ENCODE results near the gene CRTAP.

Gene CRTAP

GRCh38 chr3:33170531-33170930, 56.7 kb downstream of the CRTAP start:
- H3K27me3 ChIP-seq (replicated peaks; ENCODE audit: control insufficient read depth, insufficient read depth, low read length) = no peaks in the 10 kb centered on the region
- no peak overlapping the region for H3K4me3 ChIP-seq (replicated peaks; ENCODE audit: low read depth, low read length)
- DNase-seq (ENCODE audit: extremely low read depth, insufficient read length) = no peak
- no peak for TF ChIP-seq CTCF (IDR thresholded peaks at IDR 0.05; ENCODE audit: insufficient read depth, low read length, poor library complexity, severe bottlenecking)
- H3K36me3 ChIP-seq (ENCODE audit: control insufficient read depth, insufficient read depth, low read length) = no peaks in the 10 kb centered on the region

- TF ChIP-seq CTCF (IDR thresholded peaks at IDR 0.05; ENCODE audit: insufficient read depth, low read length, poor library complexity, severe bottlenecking) = no peak
These were observed 57.8 kb downstream of the CRTAP start for GRCh38 chr3:33171580-33171979.

GRCh38 chr3:33173103-33173502, 59.3 kb downstream of the CRTAP start:
- Histone ChIP-seq H3K27me3 (replicated peaks; ENCODE audit: control insufficient read depth, insufficient read depth, low read length) (no peaks in the 10 kb centered on the region), H3K36me3 (ENCODE audit: control insufficient read depth, insufficient read depth, low read length) (no peaks in the 10 kb centered on the region), H3K4me3 (replicated peaks; ENCODE audit: low read depth, low read length) (no peak overlapping the region)
- TF ChIP-seq CTCF (IDR thresholded peaks at IDR 0.05; ENCODE audit: insufficient read depth, low read length, poor library complexity, severe bottlenecking) = no peak
- DNase-seq (ENCODE audit: extremely low read depth, insufficient read length) = no peak

More at GRCh38 chr3:33171580-33171979, 57.8 kb downstream of the CRTAP start:
- Histone ChIP-seq H3K27me3 (replicated peaks; ENCODE audit: control insufficient read depth, insufficient read depth, low read length) (no peaks in the 10 kb centered on the region), H3K36me3 (ENCODE audit: control insufficient read depth, insufficient read depth, low read length) (no peaks in the 10 kb centered on the region), H3K4me3 (replicated peaks; ENCODE audit: low read depth, low read length) (no peak overlapping the region)
- no peak for DNase-seq (ENCODE audit: extremely low read depth, insufficient read length)

- DNase-seq (ENCODE audit: extremely low read depth, insufficient read length) = no peak
- Histone ChIP-seq H3K4me3 (replicated peaks; ENCODE audit: low read depth, low read length) (no peak overlapping the region), H3K36me3 (ENCODE audit: control insufficient read depth, insufficient read depth, low read length) (no peaks in the 10 kb centered on the region), H3K27me3 (replicated peaks; ENCODE audit: control insufficient read depth, insufficient read depth, low read length) (no peaks in the 10 kb centered on the region)
- TF ChIP-seq CTCF (IDR thresholded peaks at IDR 0.05; ENCODE audit: insufficient read depth, low read length, poor library complexity, severe bottlenecking) = no peak
These were observed 59.9 kb downstream of the CRTAP start for GRCh38 chr3:33173672-33174071.

DNA sequence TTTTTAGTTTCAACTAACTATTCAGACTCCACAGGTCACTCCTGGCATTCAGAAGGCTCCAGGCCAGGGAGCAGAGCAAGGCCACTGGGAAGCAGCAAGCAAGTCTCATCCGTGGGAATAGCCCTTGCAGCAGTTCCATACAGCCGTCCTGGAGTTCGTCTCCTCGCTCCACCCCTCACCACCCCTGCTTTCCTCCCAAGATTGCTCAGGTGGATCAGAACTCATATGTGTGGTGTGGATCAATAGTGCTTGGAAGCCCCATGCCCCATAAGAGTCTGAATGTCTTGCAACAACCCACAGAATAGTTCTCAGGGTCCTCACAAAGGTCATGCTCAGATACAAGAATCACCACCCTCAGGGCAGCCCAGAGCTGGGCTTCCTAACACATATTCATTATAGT, 60.3 kb downstream of the CRTAP start:
- no peak for TF ChIP-seq CTCF (IDR thresholded peaks at IDR 0.05; ENCODE audit: insufficient read depth, low read length, poor library complexity, severe bottlenecking)
- Histone ChIP-seq H3K36me3 (ENCODE audit: control insufficient read depth, insufficient read depth, low read length) (no peaks in the 10 kb centered on the region), H3K4me3 (replicated peaks; ENCODE audit: low read depth, low read length) (no peak overlapping the region), H3K27me3 (replicated peaks; ENCODE audit: control insufficient read depth, insufficient read depth, low read length) (no peaks in the 10 kb centered on the region)
- no peak for DNase-seq (ENCODE audit: extremely low read depth, insufficient read length)

GRCh38 chr3:33174711-33175414, 61.0 kb downstream of the CRTAP start:
- Histone ChIP-seq H3K27me3 (replicated peaks; ENCODE audit: control insufficient read depth, insufficient read depth, low read length) (no peaks in the 10 kb centered on the region), H3K4me3 (replicated peaks; ENCODE audit: low read depth, low read length) (no peak overlapping the region), H3K36me3 (ENCODE audit: control insufficient read depth, insufficient read depth, low read length) (no peaks in the 10 kb centered on the region)
- DNase-seq (ENCODE audit: extremely low read depth, insufficient read length) = no peak
- no peak for TF ChIP-seq CTCF (IDR thresholded peaks at IDR 0.05; ENCODE audit: insufficient read depth, low read length, poor library complexity, severe bottlenecking)

All from GM06990 (cell line).